Sigmoid colon (tissue), 7 donors: ENCODE measurements around the gene SRP72. TPM values are rescaled to one million over a fixed set of nuclear protein-coding genes. Genes with fewer than 3 reads are reported as not detected.
"Not testable (repeated sequence)": the region's sequence is repeated elsewhere in the genome, so short reads cannot be mapped to it uniquely, and the experiment has no call there.

ENCODE experiments used
- DNase-seq: peaks from one replicate; pipeline ENCODE4 v3.0.0-alpha.2; 2019
- H3K27ac ChIP-seq, 4 donors: fragments of 200-600 bp; sonication (generic); one replicate each; pipeline ENCODE4 v1.5.1; 2016 to 2019; ENCODE audit warnings: mild to moderate bottlenecking in 1 of 4
- H3K27me3 ChIP-seq, 3 donors: fragments of 200-600 bp; sonication (generic); one replicate each; pipeline ENCODE4 v1.5.1; 2019; ENCODE audit warnings: mild to moderate bottlenecking in 1 of 3
- H3K36me3 ChIP-seq, 4 donors: fragments of 200-600 bp; sonication (generic); one replicate each; pipeline ENCODE4 v1.5.1; 2016 to 2019
- H3K4me1 ChIP-seq, 4 donors: fragments of 200-600 bp; sonication (generic); one replicate each; pipeline ENCODE4 v1.5.1; 2017 to 2019
- H3K4me3 ChIP-seq, 4 donors: fragments of 200-600 bp; sonication (generic); one replicate each; pipeline ENCODE4 v1.5.1; 2017 to 2019; ENCODE audit warnings: mild to moderate bottlenecking in 2 of 4, moderate library complexity in 1 of 4
- H3K9me3 ChIP-seq, 4 donors: fragments of 200-600 bp in 3 of 4; sonication (generic) in 3 of 4; one replicate each; pipeline versions ENCODE4 v1.5.1 to v1.6.1; 2013 to 2019
- EP300 ChIP-seq, 4 donors: sonication (generic); formaldehyde crosslinking; IDR thresholded peaks; one replicate each; pipeline ENCODE4 v1.6.1; 2017; ENCODE audit warnings: antibody characterized with exemption in 4 of 4
- POLR2A ChIP-seq, 2 donors: fragments of 450-650 bp; IDR thresholded peaks; one replicate each; pipeline ENCODE4 v1.6.1; 2016; ENCODE audit warnings: antibody characterized with exemption in 2 of 2, mild to moderate bottlenecking in 2 of 2, moderate library complexity in 2 of 2
- POLR2AphosphoS5 ChIP-seq, 4 donors: sonication (generic); formaldehyde crosslinking; IDR thresholded peaks; one replicate each; pipeline ENCODE4 v1.6.1; 2017; ENCODE audit warnings: antibody characterized with exemption in 4 of 4
- WGBS, 2 donors: extraction: QIAGEN DNeasy Blood & Tissue Kit; methylation state at CpG; one replicate each; pipeline ENCODE4 v1.1.7; 2013; 5-methylcytosine and 5-hydroxymethylcytosine counted together
- intact Hi-C: fragments of 100-400 bp; cut with DNase I; formaldehyde crosslinking; loops from one replicate; pipeline ENCODE4 v1.15.1; 2023
- polyA plus RNA-seq, 3 donors: library from polyadenylated mRNA; stranded (reverse); fragments of 200-250 nt; gene quantifications; one replicate each; pipeline ENCODE4 v1.2.3, GENCODE V29; 2013
- total RNA-seq, 4 donors: library from RNA; depleted of rRNA; stranded (reverse); fragments of >200 nt; gene quantifications; one replicate each; pipeline ENCODE4 v1.1.0, GENCODE V29; 2016
- TF ChIP-seq, protein P1 (sequence below), 4 experiments: fragments of 450-650 bp in 3 of 4; fragments of 200-600 bp in 1 of 4; IDR thresholded peaks; one replicate each; pipeline ENCODE4 v1.5.1; 2016 to 2019; ENCODE audit warnings: antibody characterized with exemption in 4 of 4, mild to moderate bottlenecking in 3 of 4, moderate library complexity in 2 of 4
- donor health status: healthy with polysubstance abuse.
- donor health status: Bipolar disorder and iron deficiency.
- donor health status: healthy.

SRP72 gene
- total and polyA plus RNA-seq, 7 donors = 29.4 to 55.9 (median 45.9) TPM

DNA sequence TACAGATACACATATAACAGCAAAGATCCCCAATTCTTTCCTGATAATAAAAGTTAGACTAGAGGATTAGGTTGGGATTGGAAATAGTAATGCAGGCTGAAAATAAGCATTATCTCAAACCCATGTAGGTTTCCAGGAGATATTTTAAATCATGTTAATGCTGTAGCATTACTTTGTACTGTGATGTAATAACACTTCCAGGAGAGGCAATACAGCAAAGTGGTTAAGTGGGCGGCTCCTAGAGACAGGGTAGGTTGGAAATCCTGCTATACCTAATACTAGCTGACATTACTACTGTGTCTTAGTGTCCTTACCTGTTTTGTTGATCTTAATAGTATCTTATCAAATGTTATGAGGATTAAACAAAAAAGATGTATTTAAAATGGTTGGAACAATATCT lies 21.7 kb upstream of the SRP72 start:
- TF ChIP-seq EP300 (IDR thresholded peaks at IDR 0.05) (no peak), POLR2A (IDR thresholded peaks at IDR 0.05) (no peak), POLR2AphosphoS5 (IDR thresholded peaks at IDR 0.05) (no peak)
- TF ChIP-seq, protein P1, sequence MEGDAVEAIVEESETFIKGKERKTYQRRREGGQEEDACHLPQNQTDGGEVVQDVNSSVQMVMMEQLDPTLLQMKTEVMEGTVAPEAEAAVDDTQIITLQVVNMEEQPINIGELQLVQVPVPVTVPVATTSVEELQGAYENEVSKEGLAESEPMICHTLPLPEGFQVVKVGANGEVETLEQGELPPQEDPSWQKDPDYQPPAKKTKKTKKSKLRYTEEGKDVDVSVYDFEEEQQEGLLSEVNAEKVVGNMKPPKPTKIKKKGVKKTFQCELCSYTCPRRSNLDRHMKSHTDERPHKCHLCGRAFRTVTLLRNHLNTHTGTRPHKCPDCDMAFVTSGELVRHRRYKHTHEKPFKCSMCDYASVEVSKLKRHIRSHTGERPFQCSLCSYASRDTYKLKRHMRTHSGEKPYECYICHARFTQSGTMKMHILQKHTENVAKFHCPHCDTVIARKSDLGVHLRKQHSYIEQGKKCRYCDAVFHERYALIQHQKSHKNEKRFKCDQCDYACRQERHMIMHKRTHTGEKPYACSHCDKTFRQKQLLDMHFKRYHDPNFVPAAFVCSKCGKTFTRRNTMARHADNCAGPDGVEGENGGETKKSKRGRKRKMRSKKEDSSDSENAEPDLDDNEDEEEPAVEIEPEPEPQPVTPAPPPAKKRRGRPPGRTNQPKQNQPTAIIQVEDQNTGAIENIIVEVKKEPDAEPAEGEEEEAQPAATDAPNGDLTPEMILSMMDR (IDR thresholded peaks at IDR 0.05) = no peak
- no peak for DNase-seq
- 92 to 97% methylated on average over 1 of the region's 1 CpG for WGBS, 2 donors
- no peak overlapping the region for H3K27ac ChIP-seq
- intact Hi-C loops = no loop called here
- no peaks in the 10 kb centered on the region for H3K27me3 ChIP-seq
- peaks cover 0 to 43% (median 11%) of the 10 kb centered on the region in 4 donors for H3K36me3 ChIP-seq
- no peak overlapping the region for H3K4me3 ChIP-seq
- H3K9me3 ChIP-seq = no peaks in the 10 kb centered on the region
- no peaks in the 10 kb centered on the region for H3K4me1 ChIP-seq

DNA sequence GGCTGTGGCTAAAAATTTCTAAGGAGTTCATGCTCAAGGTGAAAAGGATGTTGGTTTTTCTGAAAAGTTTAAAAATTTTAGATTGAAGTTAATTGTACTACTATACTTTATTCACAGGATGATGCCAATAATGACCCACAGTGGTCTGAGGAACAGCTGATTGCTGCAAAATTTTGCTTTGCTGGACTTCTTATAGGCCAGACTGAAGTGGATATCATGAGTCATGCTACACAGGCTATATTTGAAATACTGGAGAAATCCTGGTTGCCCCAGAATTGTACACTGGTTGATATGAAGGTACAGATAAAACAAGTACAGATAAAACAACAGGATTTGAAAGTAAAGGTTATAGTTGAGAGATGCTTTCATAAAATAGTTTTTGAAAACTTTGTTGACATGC lies 19.1 kb upstream of the SRP72 start:
- no peak for DNase-seq
- H3K4me1 ChIP-seq = no peaks in the 10 kb centered on the region
- H3K36me3 ChIP-seq = peaks cover 3 to 45% (median 12%) of the 10 kb centered on the region in 4 donors
- H3K27me3 ChIP-seq = no peaks in the 10 kb centered on the region
- H3K9me3 ChIP-seq = no peaks in the 10 kb centered on the region
- H3K4me3 ChIP-seq = no peak overlapping the region
- intact Hi-C loops = no loop called here
- H3K27ac ChIP-seq = no peak overlapping the region
- TF ChIP-seq, protein P1 (IDR thresholded peaks at IDR 0.05) = no peak

DNA sequence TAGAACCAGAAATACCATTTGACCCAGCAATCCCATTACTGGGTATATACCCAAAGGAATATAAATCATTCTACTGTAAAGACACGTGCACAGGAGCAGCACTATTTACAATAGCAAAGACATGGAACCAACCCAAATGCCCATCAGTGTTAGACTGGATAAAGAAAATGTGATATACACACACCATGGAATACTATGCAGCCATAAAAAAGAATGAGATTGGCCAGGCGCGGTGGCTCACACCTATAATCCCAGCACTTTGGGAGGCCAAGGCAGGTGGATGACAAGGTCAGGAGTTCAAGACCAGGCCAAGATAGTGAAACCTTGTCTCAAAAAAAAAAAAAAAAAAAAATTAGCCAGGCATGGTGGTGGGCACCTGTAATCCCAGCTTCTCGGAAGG lies 17.9 kb upstream of the SRP72 start:
- WGBS, 2 donors = 99% methylated on average over 4 of the region's 4 CpGs
- H3K4me3 ChIP-seq, intact Hi-C loops, H3K27me3 ChIP-seq, DNase-seq, H3K9me3 ChIP-seq, H3K4me1 ChIP-seq, H3K27ac ChIP-seq: not testable (repeated sequence)
- peaks cover 3 to 56% (median 10%) of the 10 kb centered on the region in 4 donors for H3K36me3 ChIP-seq

DNA sequence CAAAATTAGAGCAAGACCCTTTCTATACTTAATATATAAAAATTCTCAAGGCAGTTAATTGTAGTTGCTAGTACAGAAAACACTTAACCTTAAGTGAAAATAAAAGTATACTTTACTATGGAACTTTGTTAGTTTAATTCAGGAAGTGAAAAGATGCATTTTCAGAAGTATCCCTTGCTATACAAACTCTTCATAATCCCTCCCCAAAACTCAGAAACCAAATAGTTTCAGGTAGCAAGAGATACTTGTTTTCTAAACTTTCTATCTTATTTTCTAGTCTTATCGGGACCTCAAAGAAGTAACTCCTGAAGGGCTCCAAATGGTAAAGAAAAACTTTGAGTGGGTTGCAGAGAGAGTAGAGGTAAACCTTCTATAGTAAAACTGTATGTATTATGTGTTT lies 17.1 kb upstream of the SRP72 start:
- Histone ChIP-seq H3K4me3 (no peak overlapping the region), H3K4me1 (no peaks in the 10 kb centered on the region), H3K27ac (no peak overlapping the region), H3K36me3 (peaks cover 3 to 64% (median 10%) of the 10 kb centered on the region in 4 donors), H3K27me3 (no peaks in the 10 kb centered on the region), H3K9me3 (no peaks in the 10 kb centered on the region)
- 95 to 97% methylated on average over 1 of the region's 1 CpG for WGBS, 2 donors
- TF ChIP-seq, protein P1 (IDR thresholded peaks at IDR 0.05) = no peak
- TF ChIP-seq POLR2A (IDR thresholded peaks at IDR 0.05) (no peak), POLR2AphosphoS5 (IDR thresholded peaks at IDR 0.05) (no peak), EP300 (IDR thresholded peaks at IDR 0.05) (no peak)
- DNase-seq = no peak
- intact Hi-C loops = no loop called here

DNA sequence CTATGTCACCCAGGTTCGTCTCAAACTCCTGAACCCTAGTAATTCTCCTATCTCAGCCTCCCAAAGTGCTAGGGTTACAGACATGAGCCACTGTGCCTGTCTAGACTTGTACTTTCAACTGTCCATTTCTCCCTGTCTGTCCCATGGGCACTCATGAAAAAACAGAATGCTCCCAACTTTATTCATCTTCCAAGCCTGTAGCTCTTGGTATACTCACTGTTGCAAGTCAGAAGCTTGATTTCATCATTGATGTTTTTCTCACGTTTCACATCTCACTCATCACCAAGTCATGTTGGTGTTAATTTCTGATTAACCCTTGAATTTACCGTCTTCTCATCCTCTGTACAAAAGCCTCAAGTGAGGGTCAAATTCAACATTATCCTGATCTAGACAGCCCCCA lies 7.3 kb upstream of the SRP72 start:
- Histone ChIP-seq H3K27me3 (no peaks in the 10 kb centered on the region), H3K27ac (no peak overlapping the region), H3K4me3 (no peak overlapping the region), H3K36me3 (peaks cover 0 to 60% (median 13%) of the 10 kb centered on the region in 4 donors), H3K9me3 (no peaks in the 10 kb centered on the region), H3K4me1 (peaks cover 0 to 13% (median 4%) of the 10 kb centered on the region in 4 donors)
- TF ChIP-seq EP300 (IDR thresholded peaks at IDR 0.05) = no peak
- no peak for TF ChIP-seq POLR2AphosphoS5 (IDR thresholded peaks at IDR 0.05)
- TF ChIP-seq, protein P1 (IDR thresholded peaks at IDR 0.05) = no peak
- TF ChIP-seq POLR2A (IDR thresholded peaks at IDR 0.05) = no peak
- intact Hi-C loops = no loop called here
- WGBS, 2 donors = 85 to 86% methylated on average over 3 of the region's 3 CpGs
- no peak for DNase-seq
